Measurements from ENCODE around the gene GRM7. TPM values are rescaled to one million over a fixed set of nuclear protein-coding genes. Genes with fewer than 3 reads are reported as not detected.

Gene GRM7
- total RNA-seq, 1 donor from 2014 or later: 0.34 TPM

DNA sequence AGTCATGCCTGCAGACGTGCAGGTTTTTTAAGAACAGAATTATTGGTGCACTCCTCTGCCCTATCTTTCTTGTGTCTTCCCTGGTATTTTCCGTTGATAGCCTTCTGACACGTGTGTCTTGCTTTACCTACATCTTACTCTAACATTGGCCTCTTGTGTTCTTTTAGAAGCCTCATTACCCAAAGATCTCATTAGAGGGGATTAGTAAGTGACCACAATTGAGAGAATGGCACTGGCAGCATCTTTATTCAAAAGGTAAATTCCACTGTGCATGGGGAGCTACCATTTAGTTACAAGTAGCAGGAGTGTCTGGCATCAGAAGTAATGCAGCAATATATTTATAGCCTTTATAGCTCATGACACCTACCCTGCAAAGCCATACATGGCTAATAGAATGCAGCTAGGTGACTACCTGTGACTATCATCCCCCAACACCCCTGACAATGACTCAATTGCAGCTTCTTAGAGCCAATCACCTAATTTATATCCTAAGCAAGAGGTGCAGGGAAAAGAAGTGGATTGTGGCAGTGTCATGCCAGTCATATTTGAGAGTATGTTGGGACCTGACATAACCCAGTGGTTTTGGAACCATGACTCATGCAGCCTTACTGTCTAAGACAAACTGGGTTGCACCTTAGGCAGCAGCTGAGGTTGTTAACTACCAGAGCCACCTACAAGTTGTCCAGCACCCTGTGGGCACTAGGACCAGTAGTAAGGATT, 164.8 kb downstream of the GRM7 start:
- Mint-ChIP-seq H3K4me3 (ENCODE audit: low read depth) (no peak overlapping the region), H3K4me1 (ENCODE audit: low read depth) (no peaks in the 10 kb centered on the region), H3K36me3 (ENCODE audit: insufficient read depth) (no peaks in the 10 kb centered on the region), H3K27ac (no peak overlapping the region), H3K9me3 (ENCODE audit: low read depth) (no peaks in the 10 kb centered on the region), H3K27me3 (no peaks in the 10 kb centered on the region)
- no peak for DNase-seq (ENCODE audit: low spot score, unreplicated experiment)
- TF ChIP-seq, protein P1, sequence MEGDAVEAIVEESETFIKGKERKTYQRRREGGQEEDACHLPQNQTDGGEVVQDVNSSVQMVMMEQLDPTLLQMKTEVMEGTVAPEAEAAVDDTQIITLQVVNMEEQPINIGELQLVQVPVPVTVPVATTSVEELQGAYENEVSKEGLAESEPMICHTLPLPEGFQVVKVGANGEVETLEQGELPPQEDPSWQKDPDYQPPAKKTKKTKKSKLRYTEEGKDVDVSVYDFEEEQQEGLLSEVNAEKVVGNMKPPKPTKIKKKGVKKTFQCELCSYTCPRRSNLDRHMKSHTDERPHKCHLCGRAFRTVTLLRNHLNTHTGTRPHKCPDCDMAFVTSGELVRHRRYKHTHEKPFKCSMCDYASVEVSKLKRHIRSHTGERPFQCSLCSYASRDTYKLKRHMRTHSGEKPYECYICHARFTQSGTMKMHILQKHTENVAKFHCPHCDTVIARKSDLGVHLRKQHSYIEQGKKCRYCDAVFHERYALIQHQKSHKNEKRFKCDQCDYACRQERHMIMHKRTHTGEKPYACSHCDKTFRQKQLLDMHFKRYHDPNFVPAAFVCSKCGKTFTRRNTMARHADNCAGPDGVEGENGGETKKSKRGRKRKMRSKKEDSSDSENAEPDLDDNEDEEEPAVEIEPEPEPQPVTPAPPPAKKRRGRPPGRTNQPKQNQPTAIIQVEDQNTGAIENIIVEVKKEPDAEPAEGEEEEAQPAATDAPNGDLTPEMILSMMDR (IDR thresholded peaks at IDR 0.05; ENCODE audit: unreplicated experiment): no peak

DNA sequence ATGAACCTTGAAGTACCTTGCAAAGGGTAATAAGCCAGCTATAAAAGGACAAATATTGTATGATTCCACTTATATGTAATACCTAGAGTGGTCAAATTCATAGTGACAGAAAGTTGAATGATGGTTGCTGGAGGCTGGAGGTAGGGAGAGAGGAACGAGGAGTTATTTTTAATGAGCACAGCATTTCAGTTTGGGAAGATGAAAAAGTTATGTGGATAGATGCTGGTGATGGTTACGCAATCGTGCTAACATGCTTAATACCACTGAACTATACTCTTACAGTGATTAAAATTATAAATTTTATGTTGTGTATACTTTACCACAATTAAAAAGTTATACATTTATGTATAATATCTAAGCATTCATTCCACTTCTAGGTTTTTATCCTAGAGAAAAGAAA, 168.6 kb downstream of the GRM7 start:
- H3K27me3 Mint-ChIP-seq: no peaks in the 10 kb centered on the region
- no peak overlapping the region for H3K4me3 Mint-ChIP-seq (ENCODE audit: low read depth)
- TF ChIP-seq, protein P1 (IDR thresholded peaks at IDR 0.05; ENCODE audit: unreplicated experiment): no peak
- no peak overlapping the region for H3K27ac Mint-ChIP-seq
- H3K4me1 Mint-ChIP-seq (ENCODE audit: low read depth): no peaks in the 10 kb centered on the region
- no peaks in the 10 kb centered on the region for H3K36me3 Mint-ChIP-seq (ENCODE audit: insufficient read depth)
- no peaks in the 10 kb centered on the region for H3K9me3 Mint-ChIP-seq (ENCODE audit: low read depth)
- DNase-seq (ENCODE audit: low spot score, unreplicated experiment): no peak

DNA sequence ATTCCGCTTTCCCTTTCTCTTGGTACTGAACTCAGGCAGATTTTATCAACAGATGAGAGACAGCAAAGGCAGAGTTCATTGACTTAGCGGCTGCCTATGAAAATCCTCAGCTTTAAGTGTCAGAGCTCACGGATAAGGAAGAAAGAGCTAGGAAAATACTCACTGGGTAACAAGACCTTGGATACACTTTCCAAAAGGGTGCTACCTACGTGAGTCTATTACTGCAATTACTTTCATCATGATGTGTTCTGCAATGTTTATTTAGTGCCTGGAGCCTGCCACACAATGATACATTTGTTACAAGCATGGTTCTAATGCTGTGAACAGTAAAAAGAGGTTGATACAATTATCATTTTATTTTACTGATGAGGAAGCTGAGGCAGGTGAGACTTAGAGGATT, 177.5 kb downstream of the GRM7 start:
- Mint-ChIP-seq H3K27me3 (no peaks in the 10 kb centered on the region), H3K9me3 (ENCODE audit: low read depth) (no peaks in the 10 kb centered on the region), H3K27ac (no peak overlapping the region), H3K4me3 (ENCODE audit: low read depth) (no peak overlapping the region), H3K4me1 (ENCODE audit: low read depth) (no peaks in the 10 kb centered on the region), H3K36me3 (ENCODE audit: insufficient read depth) (no peaks in the 10 kb centered on the region)
- no peak for DNase-seq (ENCODE audit: low spot score, unreplicated experiment)
- TF ChIP-seq, protein P1 (IDR thresholded peaks at IDR 0.05; ENCODE audit: unreplicated experiment): no peak

DNA sequence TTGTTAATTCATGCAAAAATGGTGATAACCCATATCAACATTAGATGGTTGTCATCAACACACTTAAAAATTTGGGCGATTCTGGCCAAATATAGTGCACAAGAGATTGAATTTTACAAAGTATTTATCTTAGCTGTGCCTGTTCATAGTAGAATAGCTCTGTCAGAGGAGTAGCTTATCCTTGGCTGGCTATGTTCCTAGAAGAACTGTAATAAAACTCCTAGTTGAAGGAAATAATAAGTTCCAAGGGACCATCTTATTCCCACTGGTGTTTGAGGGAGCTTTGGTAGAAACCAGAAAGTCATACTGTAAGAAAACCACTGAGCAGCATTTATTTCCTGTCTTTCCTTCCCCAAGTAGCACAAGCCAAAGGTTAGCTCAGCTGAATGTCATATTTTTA, 201.8 kb downstream of the GRM7 start:
- no peaks in the 10 kb centered on the region for H3K4me1 Mint-ChIP-seq (ENCODE audit: low read depth)
- H3K27ac Mint-ChIP-seq: no peak overlapping the region
- TF ChIP-seq, protein P1 (IDR thresholded peaks at IDR 0.05; ENCODE audit: unreplicated experiment): no peak
- no peaks in the 10 kb centered on the region for H3K36me3 Mint-ChIP-seq (ENCODE audit: insufficient read depth)
- H3K27me3 Mint-ChIP-seq: no peaks in the 10 kb centered on the region
- DNase-seq (ENCODE audit: low spot score, unreplicated experiment): no peak
- no peak overlapping the region for H3K4me3 Mint-ChIP-seq (ENCODE audit: low read depth)
- peaks cover 14% of the 10 kb centered on the region for H3K9me3 Mint-ChIP-seq (ENCODE audit: low read depth)

DNA sequence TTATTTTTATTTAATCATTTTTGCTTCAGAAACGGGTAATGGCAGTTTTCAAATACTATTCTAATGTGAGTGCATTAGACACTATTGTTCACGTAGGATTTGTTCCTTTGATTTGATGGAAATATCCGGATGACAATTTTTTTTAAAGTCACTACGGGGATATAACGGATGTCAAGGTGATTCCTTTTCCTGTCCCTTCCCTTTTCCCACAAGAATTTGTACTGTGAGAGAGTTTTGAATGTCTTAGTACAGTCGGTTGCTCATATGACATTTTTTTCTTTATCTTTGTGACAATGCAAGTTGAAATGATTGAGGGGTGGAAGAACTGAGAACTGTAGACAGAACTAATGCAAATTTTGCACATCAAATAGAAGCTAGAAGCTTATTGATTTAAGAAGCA, 209.5 kb downstream of the GRM7 start:
- DNase-seq (ENCODE audit: low spot score, unreplicated experiment): no peak
- H3K27me3 Mint-ChIP-seq: no peaks in the 10 kb centered on the region
- no peak overlapping the region for H3K4me3 Mint-ChIP-seq (ENCODE audit: low read depth)
- no peaks in the 10 kb centered on the region for H3K4me1 Mint-ChIP-seq (ENCODE audit: low read depth)
- TF ChIP-seq, protein P1 (IDR thresholded peaks at IDR 0.05; ENCODE audit: unreplicated experiment): no peak
- H3K36me3 Mint-ChIP-seq (ENCODE audit: insufficient read depth): no peaks in the 10 kb centered on the region
- no peak overlapping the region for H3K27ac Mint-ChIP-seq
- H3K9me3 Mint-ChIP-seq (ENCODE audit: low read depth): peaks cover 6% of the 10 kb centered on the region

Data from progenitor cell of endocrine pancreas (in vitro differentiated cells).